Stomach smooth muscle (tissue), 2 donors: ENCODE data around the gene WDR83.

Source experiments
- H3K27ac ChIP-seq: one replicate; pipeline ENCODE4 v1.7.0; 2013; ENCODE audit warnings: mild to moderate bottlenecking, low read length, inconsistent platforms
- H3K27me3 ChIP-seq, 2 donors: one replicate each; pipeline ENCODE4 v1.7.0; 2013; ENCODE audit warnings: low read length in 2 of 2; ENCODE audit not compliant: insufficient read depth in 2 of 2, control insufficient read depth in 1 of 2
- H3K36me3 ChIP-seq, 2 donors: one replicate each; pipeline ENCODE4 v1.7.0; 2013; ENCODE audit warnings: low read length in 2 of 2; ENCODE audit not compliant: control insufficient read depth in 2 of 2, insufficient read depth in 2 of 2
- H3K4me1 ChIP-seq: one replicate; pipeline ENCODE4 v1.7.0; 2013; ENCODE audit warnings: low read length; ENCODE audit not compliant: control insufficient read depth, insufficient read depth
- H3K4me3 ChIP-seq, 2 donors: one replicate each; pipeline ENCODE4 v1.7.0; 2013; ENCODE audit warnings: low read length in 2 of 2
- H3K9ac ChIP-seq, 2 donors: one replicate each; pipeline ENCODE4 v1.7.0; 2013; ENCODE audit warnings: low read length in 2 of 2, mild to moderate bottlenecking in 1 of 2
- H3K9me3 ChIP-seq, 2 donors: one replicate each; pipeline ENCODE4 v1.7.0; 2013; ENCODE audit warnings: low read length in 2 of 2; ENCODE audit not compliant: control insufficient read depth in 2 of 2
- donor health status: healthy.
- donor health status: Pancreatic carcinoma.

The WDR83 gene

GRCh38 chr19:12715929-12716328, 49.3 kb downstream of the WDR83 start:
- Histone ChIP-seq H3K4me3 (no peak overlapping the region), H3K4me1 (peaks cover 20% of the 10 kb centered on the region), H3K27ac (no peak overlapping the region)

GRCh38 chr19:12720296-12720695, 53.7 kb downstream of the WDR83 start:
- H3K4me1 ChIP-seq = peaks cover 43% of the 10 kb centered on the region
- H3K27me3 ChIP-seq = no peaks in the 10 kb centered on the region
- H3K4me3 ChIP-seq = peak overlapping the region; percentile 77 to 86
- H3K9me3 ChIP-seq = no peaks in the 10 kb centered on the region
- peak overlapping the region; percentile 69 to 88 for H3K9ac ChIP-seq
- peaks cover 13 to 18% of the 10 kb centered on the region in 2 donors for H3K36me3 ChIP-seq
- peak overlapping the region; percentile 93 for H3K27ac ChIP-seq

More at GRCh38 chr19:12715929-12716328, 49.3 kb downstream of the WDR83 start:
- H3K27me3 ChIP-seq = no peaks in the 10 kb centered on the region
- H3K9me3 ChIP-seq = no peaks in the 10 kb centered on the region
- H3K9ac ChIP-seq = no peak overlapping the region
- peaks cover 39 to 43% of the 10 kb centered on the region in 2 donors for H3K36me3 ChIP-seq

GRCh38 chr19:12720851-12721655, 54.4 kb downstream of the WDR83 start:
- H3K27me3 ChIP-seq = no peaks in the 10 kb centered on the region
- H3K9ac ChIP-seq = peak overlapping the region; percentile 88 to 93
- no peaks in the 10 kb centered on the region for H3K9me3 ChIP-seq
- H3K36me3 ChIP-seq = peaks cover 11 to 15% of the 10 kb centered on the region in 2 donors
- H3K27ac ChIP-seq = peak overlapping the region; percentile 93
- H3K4me3 ChIP-seq = peak overlapping the region; percentile 77 to 86
- peaks cover 41% of the 10 kb centered on the region for H3K4me1 ChIP-seq

- peak overlapping the region; percentile 93 for H3K27ac ChIP-seq
- H3K27me3 ChIP-seq = no peaks in the 10 kb centered on the region
- no peaks in the 10 kb centered on the region for H3K9me3 ChIP-seq
Observed at GRCh38 chr19:12721656-12722565, 55.3 kb downstream of the WDR83 start.

GRCh38 chr19:12722566-12723380, 56.2 kb downstream of the WDR83 start:
- Histone ChIP-seq H3K27ac (peak overlapping the region; percentile 93), H3K4me1 (peaks cover 41% of the 10 kb centered on the region), H3K27me3 (no peaks in the 10 kb centered on the region)

More at GRCh38 chr19:12721656-12722565, 55.3 kb downstream of the WDR83 start:
- Histone ChIP-seq H3K4me3 (peak overlapping the region; percentile 77 to 86), H3K36me3 (peaks cover 7 to 10% of the 10 kb centered on the region in 2 donors), H3K9ac (peak overlapping the region; percentile 88 to 93), H3K4me1 (peaks cover 41% of the 10 kb centered on the region)

GRCh38 chr19:12723381-12723640, 56.7 kb downstream of the WDR83 start:
- Histone ChIP-seq H3K4me1 (peaks cover 41% of the 10 kb centered on the region), H3K4me3 (peak overlapping the region; percentile 81 to 86), H3K27ac (peak overlapping the region; percentile 93)

More at GRCh38 chr19:12722566-12723380, 56.2 kb downstream of the WDR83 start:
- Histone ChIP-seq H3K4me3 (peak overlapping the region; percentile 81 to 86), H3K9ac (peak overlapping the region; percentile 88 to 93), H3K9me3 (no peaks in the 10 kb centered on the region), H3K36me3 (peaks cover 7 to 9% of the 10 kb centered on the region in 2 donors)

GRCh38 chr19:12723641-12724426, 57.2 kb downstream of the WDR83 start, which contains the start of gene TNPO2:
TSS of gene TNPO2 (minus strand) at chr19:12723932. CDS start at chr19:12720977, 2,955 bp downstream.
- Histone ChIP-seq H3K27ac (peak within 1 kb of the TSS; percentile 93), H3K4me1 (peaks cover 39% of the 10 kb centered on the region), H3K9me3 (no peaks in the 10 kb centered on the region), H3K27me3 (no peaks in the 10 kb centered on the region), H3K9ac (peak within 1 kb of the TSS; percentile 78 to 80), H3K36me3 (peaks cover 7 to 8% of the 10 kb centered on the region in 2 donors), H3K4me3 (peak within 1 kb of the TSS; percentile 81 to 86)

More at GRCh38 chr19:12723381-12723640, 56.7 kb downstream of the WDR83 start:
- peaks cover 9 to 11% of the 10 kb centered on the region in 2 donors for H3K36me3 ChIP-seq
- no peaks in the 10 kb centered on the region for H3K9me3 ChIP-seq
- no peaks in the 10 kb centered on the region for H3K27me3 ChIP-seq
- peak overlapping the region; percentile 69 to 78 for H3K9ac ChIP-seq
